Activated gamma-delta T cell (primary cell): Measurements from ENCODE around the gene DENND4B.

Experiments
- DNase-seq: peaks from one replicate; lab custom pipeline; 2025; lab: John Stamatoyannopoulos, UW

Gene DENND4B

DNA sequence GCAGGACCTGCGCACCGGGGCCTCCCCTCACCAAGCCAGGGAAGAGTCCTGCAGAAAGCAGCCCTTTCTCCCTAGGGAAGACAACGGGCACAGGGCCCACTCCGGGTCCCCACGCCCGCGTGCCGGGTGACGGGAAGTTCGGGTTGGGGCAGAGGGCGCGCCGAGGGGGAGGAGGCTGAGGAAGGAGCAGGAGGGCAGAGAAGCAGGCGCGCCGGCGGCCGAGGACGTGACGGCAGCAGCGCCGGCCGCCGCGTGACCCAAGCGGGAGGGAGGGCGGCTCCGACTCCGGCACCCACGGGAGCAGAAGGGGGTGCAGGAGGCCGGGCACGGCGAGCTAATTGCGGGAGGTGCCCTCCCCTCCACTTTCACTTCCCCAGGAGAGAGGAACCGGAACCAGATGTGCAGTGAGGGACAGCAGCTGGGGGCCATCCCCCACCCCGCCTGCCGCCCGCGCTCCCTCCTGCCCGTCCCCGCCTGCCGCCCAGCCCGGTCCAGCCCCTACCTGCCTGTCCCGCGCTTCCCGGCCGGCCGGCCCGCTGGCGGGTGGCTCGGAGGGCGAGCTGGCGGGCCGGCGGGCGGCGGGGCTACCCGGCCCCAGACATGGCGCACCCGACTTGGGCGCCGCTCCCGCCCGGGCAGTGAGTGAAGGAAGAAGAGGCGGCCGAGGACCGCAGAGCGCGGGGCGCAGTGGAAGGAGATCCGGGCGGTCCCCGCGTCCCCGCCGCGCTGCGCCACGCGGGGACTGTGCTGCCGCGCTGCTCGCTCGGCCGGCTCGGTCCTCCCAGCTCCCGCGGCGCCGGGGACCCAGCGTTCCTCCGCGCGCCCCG, 510 bp downstream of the DENND4B start:
- DNase-seq: peak; percentile 83

DNA sequence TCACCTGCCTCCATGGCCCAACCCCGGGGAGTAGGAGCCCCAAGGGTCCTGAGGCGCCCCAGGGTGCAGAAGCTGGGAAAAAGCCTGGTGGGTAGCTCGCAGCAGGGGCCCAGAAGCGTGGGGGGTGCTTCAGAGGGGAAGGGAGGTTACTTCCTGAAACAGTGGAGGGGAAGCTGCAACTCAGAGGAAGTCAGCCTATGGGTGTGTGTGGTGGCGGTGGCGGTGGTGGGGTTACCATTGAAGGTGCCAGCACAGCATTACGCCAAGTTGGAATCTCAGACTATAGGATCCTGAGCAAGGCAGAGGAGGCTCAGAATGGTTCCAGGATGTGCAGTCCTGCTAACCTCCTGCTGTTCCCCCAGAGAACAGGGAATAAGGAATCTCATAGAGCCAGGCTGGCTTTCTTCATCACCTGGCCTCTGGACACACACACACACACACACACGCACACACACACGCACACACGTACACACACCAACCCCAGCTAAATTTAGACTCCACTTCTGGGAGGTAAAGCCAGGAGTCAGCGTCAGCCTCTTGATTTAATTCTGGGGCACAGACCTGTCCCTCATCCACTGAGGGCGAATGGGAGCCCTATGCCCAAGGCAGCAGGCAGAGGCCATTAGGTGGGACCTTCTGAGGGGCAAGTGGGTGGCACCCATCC, 1.3 kb downstream of the DENND4B start:
- peak; percentile 71 for DNase-seq

DNA sequence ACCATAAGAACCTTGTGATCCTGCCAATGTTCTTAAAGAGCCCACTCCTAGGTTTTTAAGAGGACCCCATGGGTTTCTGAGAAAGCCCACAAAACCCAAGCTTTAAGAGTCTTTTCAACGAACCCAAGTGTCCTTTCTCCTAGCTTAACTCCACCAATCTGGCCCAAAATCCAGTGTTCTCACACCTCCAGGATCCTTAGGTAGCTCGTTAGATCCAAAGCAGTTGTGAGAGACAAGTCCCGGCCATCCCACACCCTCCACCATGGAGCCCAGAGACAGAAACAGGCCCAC, 1.7 kb downstream of the DENND4B start:
- DNase-seq: no peak

DNA sequence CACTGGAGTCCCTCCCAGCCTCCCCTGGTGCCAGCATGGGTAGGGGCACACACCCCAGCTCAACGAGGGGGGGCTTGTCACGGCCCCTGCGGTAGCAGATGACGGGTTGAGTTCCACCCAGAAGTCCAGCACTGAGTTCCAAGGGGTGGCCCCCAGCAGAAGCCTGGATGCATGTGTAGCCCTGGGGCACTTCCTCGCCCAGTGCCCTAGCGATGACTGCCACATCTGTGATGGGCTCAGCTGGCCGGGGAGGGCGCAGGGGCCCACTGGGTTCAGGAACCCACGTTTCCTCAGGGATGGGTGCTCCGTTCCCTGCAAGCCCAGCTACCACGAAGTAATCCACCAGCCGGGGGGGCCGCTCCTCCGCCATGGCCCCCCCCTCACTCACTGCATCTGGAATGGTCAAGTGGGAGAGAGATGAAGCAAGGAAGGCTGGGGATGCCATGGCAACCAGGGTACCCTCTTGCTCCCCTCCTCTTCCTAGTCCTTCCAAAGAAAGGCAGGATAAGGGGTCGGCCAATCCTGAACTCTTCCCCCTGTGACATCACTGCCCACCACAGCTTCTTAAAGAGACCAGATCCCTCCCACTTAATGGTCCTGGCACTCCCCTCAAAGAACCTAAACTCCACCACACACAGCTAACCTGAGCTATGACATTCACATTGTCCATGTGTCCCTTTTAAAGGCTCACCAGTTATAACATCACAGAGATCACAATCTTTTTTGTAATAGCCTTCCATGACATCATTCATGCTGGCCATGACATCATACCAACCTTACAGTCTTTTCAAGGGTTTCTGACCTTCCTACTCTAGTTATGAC, 2.3 kb downstream of the DENND4B start:
- DNase-seq: no peak

DNA sequence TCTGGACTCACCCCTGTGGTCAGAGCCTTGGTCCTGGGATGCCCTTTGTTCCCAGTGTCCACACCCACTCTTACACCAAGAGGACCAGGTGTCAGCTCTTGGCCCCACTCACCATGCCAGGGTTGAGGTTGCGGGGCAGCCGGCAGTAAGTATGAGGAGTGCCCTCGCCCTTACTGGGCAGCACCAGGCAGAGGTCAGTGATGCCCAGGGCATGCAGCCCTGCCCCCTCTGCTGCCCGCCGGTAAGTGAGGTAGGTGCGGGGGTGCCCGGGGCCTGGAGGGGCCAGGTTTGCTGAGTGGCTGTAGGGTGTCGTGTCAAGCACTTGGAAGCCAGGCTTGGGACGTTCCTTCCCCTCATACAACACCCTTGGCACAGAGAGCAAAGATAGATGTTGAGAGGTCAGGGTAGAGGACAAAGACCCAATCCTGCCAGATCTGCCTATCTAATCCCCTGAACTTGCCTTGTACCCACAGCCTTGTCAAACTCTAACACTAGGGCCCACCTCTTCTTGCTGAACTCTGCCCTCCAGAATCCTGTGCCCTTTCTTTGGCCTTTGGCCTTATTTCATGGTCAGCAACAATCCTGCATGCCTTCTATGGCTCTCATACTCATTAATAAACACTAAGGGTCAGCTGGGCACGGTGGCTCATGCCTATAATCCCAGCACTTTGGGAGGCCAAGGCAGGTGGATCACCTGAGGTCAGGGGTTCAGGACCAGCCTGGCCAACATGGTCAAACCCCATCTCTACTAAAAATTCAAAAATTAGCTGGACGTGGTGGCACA, 3.6 kb downstream of the DENND4B start:
- no peak for DNase-seq

DNA sequence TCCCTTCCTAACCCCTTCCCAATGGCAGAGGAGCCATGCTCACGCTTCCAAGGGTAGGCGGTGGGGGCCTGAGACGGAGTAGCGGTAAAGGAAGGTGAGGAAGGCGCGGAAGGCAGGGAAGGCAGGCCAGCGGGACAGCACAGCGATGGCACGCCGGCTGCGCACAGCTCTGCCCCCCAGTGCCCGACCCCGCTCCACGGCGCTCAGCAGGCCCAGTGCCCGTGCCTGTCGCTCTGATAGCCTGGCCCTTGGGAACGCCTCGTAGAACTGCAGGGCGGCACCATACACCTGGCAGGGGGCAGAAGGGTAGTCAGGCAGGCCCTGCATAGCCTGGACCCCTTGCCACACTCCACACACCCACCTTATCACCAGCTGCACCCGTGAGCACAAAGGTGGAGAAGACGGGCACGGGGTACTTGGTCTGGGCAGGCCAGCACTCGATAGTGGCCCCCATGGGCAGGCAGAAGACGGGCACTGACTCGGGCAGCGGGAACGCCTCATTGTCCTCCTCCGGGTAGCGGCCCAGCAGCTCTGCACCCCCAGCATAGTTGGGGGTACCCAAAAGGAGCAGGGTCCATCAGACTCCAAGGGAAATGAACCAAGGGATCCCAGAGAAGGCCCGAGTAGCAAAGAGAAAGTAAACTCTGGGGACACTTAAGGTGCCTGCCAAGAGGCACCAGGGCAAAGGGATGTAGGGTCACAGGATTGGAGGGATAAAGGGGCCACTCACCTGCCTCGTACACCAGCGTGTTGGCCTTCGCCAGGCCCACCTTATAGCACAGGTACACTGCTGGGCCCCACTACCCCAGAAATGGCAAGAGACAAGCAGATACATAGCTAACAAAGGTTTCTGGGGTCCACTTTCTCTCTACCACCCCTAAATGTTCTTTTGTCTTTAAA, 4.4 kb downstream of the DENND4B start:
- no peak for DNase-seq

DNA sequence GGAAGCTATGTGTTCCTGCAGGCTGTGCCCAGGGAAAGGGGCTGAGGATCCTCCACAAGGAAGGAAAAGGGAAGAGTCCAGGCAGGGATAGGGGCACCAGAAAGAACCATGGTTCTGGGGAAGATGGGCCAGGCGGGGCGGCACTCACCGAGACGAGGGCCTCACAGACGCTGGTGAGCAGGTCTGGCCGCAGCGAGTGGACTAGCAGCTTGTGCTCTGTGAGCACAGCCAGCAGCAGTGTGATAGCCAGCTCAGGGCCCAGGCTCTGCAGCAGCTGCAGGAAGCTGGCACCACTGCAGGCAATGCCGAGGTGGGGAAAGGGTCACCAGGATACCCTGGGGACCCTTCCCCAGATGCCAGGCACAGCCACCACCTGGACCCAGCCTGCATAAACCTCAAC, 5.8 kb downstream of the DENND4B start:
- no peak for DNase-seq

DNA sequence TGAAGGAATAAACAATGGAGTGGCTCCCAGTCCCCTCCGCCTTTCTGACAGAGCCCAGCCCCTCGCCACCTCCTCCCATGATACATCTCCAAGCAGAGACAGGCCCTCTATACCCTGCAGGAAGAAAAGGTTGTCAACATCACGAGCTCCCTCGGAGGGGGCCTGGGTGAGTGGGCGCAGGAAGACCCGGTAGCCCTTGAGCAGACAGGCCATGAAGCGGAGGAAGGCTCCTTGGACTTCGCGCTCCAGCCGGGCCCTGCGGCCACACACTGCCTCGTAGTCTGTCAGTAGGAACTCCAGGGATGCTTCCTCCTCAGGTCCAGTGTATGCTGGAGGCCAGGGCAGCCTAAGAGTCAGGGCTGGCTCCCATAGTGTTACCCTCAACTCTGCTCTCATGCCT, 7.0 kb downstream of the DENND4B start:
- DNase-seq: no peak

DNA sequence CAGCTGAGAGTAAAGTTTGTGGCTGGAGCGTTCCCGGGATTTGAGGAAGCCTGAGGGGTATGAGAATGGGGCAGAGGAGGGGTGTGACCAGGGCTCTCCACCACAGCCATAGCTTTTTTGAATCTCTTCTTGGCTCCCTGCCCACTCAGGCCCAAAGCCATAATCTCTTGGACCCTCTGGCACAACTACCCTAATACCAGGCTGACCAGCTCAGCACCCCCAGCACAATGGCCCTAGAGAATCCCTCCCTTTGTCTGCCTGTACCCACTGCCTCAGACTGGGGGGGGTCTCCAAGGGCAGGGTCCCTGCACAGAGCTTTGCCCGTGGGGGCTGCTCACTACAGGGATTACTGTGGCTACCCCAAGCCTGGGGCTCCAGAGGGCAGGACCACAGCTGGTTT, 7.5 kb downstream of the DENND4B start:
- no peak for DNase-seq

DNA sequence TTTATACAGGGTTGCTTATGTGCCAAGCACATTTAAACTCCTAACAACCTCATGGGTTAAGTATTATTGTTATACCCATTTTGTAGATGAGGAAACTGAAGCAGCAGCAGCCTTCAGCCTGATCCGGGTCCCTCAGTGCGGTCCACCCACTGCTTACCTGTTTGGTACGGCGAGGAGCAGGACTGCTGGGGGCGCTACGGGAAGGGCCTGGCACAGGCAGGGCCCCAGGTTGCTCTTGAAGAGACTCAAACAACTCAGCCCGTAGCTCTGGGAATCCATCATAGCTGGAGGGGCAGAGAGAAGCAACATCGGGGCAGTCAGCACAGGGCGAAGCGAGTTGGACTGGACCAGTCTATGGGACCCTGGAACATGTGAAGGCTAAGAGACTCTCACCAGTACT, 9.2 kb downstream of the DENND4B start:
- no peak for DNase-seq

DNA sequence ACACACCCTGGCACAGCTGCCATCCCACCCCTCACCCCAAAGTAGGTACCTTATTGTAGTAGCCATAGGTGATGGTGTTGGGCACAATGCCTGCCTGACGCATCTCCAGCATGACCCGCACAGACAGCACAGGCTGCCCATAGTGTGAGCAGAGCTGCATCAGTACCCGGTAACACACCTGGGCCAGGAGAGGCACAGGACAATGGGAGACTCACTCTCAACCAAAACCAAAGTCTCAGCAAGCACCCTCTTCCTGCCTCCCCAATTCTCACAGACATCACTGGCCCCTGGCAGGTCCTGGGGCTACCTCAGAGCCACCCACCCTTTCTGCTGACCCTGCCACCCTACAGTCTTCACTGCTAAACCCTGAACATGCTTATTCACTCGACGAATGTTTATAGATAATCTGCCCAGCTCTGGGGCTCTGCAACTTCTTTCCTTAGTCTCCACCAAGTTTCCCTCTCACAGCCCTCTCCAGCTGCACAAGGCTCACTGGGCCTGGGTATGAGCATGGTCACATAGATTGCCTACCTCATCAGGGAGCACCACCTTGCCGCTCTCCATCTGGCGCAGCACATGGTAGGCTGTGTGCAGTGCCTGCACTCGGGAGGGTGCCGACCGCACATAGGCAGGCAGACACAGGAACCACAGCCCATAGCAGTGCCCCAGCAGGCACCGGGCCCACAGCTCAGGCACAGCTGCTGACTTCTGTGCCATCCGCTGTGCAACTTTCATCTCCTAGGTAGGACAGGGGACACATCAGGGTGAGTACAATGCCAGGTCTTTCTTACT, 10.3 kb downstream of the DENND4B start:
- no peak for DNase-seq

DNA sequence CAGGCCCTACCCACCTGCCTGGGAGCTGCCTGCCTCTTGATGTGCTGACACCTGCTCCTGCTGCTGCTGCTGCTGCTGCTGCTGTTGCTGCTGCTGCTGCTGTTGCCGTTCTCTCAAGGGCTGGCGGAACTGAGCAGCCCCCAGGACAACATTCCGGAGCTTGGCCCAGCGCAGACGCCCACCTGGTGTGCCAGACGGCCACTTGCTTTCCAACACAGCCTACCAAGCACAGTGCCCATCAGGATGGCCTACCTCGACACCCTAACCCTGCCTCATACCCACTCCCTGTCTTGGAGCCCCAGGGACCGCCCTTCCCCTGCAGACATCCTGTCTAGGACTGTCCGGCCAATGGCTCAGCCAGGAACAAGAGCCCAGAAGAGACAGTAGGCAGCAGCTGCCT, 11.8 kb downstream of the DENND4B start:
- DNase-seq: no peak

DNA sequence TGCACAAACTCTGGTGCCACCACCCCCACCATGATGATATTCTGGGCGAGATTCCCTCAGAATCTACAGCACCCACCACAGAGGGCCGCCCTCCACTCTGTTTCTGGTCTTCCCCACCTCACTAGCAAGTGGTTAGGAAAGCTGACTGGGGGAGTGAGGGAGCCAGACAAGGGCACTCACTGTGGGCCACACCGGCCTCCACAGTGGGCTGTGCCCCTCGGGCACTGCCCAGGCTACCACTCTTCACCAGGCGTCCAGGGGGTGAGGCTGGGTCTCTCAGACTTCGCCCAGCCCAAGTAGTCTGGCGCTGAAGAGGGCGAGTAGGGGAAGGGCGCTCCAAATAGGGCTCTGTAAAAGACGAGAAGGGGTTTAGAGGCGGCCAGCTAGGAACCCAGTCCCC, 12.6 kb downstream of the DENND4B start:
- DNase-seq: no peak

DNA sequence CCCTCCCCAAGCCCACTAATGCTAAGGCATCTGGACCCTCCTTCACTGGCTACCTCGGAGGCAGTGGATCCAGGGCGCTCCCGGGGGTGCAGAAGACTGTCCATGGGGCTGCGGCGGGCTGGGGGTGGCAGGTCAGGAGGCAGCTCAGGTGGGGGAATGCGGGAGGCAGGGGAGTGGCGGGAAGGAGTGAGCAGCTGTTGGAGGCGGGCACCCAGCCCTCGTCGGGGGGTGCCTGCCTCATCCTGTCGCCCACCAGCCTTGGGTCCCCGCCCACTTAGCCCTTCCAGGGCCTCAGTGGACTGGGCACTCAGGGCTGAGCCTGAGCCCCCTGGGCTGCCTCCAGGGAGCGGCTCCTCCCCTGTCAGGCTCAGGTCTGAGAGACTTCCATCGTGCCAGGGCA, 13.1 kb downstream of the DENND4B start:
- DNase-seq: no peak

DNA sequence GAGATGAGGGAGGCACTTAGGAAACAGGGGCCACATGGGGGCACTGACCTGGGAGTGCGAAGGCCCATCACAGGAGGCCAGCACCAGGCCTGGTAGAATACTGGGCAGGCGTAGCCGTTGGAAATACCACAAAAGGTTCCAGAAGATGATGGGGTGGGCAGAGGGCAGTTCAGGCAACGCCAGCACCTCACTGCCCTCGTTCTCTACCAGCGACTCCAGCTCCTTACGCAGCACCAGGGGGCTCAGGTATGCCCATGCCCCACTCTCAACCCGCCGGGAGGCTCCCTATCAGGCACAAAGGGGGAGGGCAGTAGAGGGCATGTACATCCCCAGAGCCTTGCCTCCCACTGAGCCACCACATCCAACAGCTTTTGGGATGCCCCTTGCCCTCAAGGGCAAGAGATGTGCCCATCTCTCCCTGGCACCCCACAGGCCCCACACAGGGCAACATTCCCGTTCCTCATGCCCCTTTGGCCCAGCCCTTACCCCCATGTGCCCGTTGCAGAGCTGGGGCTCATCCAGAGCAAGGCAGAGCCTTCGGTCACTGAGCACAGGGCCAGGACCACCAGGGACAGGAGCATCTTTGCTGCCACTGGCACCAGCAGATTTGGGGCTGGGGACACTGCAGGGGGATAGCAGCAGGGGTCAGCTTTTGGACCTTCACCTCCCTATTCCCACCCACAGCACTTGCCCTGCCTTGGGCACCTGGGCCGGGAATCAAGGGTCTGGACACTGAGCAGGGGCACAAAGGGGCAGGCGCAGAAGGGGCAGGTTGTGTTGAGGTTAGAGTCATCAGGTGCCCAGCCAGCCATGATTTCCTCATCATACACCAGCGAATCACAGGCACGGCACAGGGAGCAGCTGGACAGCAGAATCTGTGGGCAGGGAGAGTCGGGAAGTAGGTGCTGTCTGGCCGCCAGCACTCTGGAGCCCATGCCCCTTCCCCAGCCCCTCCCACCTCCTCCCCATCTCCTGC, 14.1 kb downstream of the DENND4B start:
- no peak for DNase-seq

DNA sequence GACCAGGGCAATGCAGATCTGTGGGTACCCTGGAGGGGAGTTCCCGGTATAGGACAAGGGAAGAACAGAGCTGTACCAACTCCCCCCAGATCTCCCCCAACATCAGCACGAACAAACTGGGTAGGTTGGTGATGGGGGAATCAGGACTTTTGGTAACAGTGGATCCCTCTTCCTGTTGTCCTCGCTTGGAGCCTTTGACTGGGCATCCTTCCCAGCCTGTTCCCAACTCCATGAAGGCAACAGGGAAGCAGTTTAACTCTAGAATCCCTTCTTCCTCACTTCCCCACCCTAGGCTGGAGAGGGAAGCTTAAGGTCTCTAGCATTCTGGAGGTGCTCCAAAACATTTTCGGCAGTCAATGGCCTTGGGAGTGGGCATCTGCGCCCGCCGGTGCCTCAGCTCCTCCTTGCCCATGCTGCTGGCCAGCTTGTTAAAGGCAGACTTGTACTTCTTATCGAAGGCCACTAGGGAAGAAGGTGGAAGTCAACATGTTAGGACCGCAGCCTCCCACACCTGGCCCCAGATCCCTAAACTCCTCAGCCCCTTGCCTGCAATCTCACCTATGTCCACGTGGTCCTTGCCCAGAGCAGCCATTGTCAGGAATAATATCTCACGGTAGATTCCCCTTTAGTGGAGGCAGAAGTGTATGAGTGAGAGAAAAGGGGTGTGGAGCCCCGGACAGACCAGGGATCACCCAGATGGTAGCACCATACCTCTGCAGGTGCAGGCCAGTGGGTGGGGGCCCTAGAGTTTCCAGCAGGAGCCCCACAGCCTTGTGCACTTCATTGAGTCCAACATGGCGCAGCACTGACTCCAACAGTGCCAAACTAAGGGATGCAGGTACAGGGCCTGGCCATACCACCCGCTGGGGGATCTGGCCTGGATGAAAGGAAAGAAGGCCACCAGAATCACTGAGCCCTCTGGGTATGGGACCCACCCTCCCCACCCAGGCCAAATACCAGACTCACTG, 16.3 kb downstream of the DENND4B start:
- no peak for DNase-seq

DNA sequence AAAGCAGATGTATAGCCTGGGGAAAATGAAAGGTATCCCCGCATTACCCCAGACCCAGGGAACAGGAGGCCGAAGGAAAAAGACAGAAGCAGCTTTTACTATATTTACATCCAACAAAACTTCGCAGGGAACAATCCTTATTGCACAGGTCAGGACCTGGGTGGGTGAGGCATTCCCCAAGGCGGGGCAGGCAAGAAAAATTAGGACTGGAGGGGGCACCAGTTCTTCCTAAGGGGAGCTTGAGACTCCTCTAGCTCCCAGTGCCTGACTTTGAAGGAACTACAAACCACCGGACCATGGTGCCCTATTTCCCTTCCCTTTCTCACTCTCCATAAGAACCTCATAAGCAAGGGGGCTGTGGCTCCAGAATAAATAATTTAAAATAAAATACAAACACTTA, 17.1 kb downstream of the DENND4B start:
- no peak for DNase-seq

DNA sequence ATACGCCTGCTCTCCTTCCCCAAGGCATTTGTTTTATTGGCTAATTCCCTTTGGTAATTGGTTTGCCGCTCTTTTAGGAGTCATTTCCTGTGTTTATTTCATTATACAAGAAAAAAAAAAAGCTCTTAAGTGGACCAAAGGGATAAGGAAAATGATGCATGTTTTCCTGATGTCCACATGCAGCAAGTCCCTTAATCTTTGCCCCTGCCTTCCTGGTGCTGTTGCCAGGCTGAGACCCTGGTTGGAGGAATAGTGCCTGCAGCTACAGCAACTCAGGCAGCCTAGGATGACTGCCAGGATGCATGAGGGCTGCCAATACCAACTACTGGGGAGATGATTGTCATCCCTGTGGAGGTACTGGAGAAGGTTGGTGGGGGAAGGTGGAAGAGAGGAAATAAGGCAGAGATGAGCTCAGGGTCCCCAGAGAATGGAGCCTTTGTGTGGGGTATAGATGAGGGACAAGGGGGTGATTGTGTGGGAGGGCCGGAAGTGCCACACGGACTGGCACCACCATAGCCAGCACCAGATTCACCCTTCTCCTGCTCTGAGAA, 17.7 kb downstream of the DENND4B start:
- DNase-seq: no peak
